ENCODE data around the gene ATL1.
"Not testable (repeated sequence)": the region's sequence is repeated elsewhere in the genome, so short reads cannot be mapped to it uniquely, and the experiment has no call there.

ATL1 gene

GRCh38 chr14:50532502-50533240, 27.3 kb upstream of the ATL1 start, which contains the start of gene MAP4K5:
TSS of gene MAP4K5 (minus strand) at chr14:50532569. CDS start at chr14:50532049, 520 bp downstream.
- Histone ChIP-seq H3K27me3 (no peaks in the 10 kb centered on the region), H3K9me3 (no peaks in the 10 kb centered on the region), H3K4me1 (peaks cover 0 to 38% (median 19%) of the 10 kb centered on the region in 4 donors), H3K4me3 (peak within 1 kb of the TSS; percentile 85 to 96), H3K27ac (peak within 1 kb of the TSS; percentile 91 to 96), H3K36me3 (no peaks in the 10 kb centered on the region)
- TF ChIP-seq, protein P1, sequence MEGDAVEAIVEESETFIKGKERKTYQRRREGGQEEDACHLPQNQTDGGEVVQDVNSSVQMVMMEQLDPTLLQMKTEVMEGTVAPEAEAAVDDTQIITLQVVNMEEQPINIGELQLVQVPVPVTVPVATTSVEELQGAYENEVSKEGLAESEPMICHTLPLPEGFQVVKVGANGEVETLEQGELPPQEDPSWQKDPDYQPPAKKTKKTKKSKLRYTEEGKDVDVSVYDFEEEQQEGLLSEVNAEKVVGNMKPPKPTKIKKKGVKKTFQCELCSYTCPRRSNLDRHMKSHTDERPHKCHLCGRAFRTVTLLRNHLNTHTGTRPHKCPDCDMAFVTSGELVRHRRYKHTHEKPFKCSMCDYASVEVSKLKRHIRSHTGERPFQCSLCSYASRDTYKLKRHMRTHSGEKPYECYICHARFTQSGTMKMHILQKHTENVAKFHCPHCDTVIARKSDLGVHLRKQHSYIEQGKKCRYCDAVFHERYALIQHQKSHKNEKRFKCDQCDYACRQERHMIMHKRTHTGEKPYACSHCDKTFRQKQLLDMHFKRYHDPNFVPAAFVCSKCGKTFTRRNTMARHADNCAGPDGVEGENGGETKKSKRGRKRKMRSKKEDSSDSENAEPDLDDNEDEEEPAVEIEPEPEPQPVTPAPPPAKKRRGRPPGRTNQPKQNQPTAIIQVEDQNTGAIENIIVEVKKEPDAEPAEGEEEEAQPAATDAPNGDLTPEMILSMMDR (IDR thresholded peaks at IDR 0.05), result peak; percentile 94 to 95
- DNase-seq, result peak; percentile 91 to 94
- intact Hi-C loops (cut with DNase I; ENCODE audit: low total_unique reads), result loop anchor here (2.0 kb wide), 1 partner anchor 220 kb away; the partner anchor contains the start of genes DMAC2L and L2HGDH

- peak overlapping the region in 1 of 2 donors; percentile 85 for H3K4me3 ChIP-seq
- no peaks in the 10 kb centered on the region for H3K9me3 ChIP-seq
- no peaks in the 10 kb centered on the region for H3K36me3 ChIP-seq
- TF ChIP-seq, protein P1 (IDR thresholded peaks at IDR 0.05), result no peak
- no peak overlapping the region for H3K27ac ChIP-seq
- intact Hi-C loops (cut with DNase I; ENCODE audit: low total_unique reads), result loop anchor here (2.0 kb wide), 1 partner anchor 220 kb away; the partner anchor contains the start of genes DMAC2L and L2HGDH
- no peaks in the 10 kb centered on the region for H3K27me3 ChIP-seq
- no peak for DNase-seq
- H3K4me1 ChIP-seq, result peaks cover 0 to 35% (median 19%) of the 10 kb centered on the region in 4 donors
Observed at GRCh38 chr14:50533241-50533705, 26.7 kb upstream of the ATL1 start.

DNA sequence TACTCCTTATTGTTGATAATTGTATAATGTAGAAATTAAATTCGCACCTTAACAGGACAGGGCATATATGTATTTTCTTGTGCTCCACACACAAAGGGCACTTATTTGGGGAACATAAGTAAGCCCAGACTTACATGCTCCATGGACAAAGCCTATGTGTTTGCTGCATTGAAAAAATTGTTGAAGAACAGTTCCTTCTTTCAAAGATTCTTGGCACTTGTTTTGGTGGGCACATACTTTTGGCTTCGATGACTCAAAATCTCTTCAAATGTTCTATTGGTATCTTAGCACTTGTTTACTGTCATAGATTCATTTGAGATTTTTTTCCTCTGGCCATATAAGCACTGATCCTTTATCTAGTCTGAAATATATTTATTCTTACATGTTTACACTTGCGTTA, 26.1 kb upstream of the ATL1 start:
- H3K4me1 ChIP-seq, result peaks cover 0 to 30% (median 16%) of the 10 kb centered on the region in 4 donors
- intact Hi-C loops (cut with DNase I; ENCODE audit: low total_unique reads), result loop anchor here (2.0 kb wide), 1 partner anchor 221 kb away; the partner anchor contains the start of genes DMAC2L and L2HGDH
- no peaks in the 10 kb centered on the region for H3K36me3 ChIP-seq
- TF ChIP-seq, protein P1 (IDR thresholded peaks at IDR 0.05), result no peak
- H3K27ac ChIP-seq, result no peak overlapping the region
- H3K27me3 ChIP-seq, result no peaks in the 10 kb centered on the region
- DNase-seq, result no peak
- H3K9me3 ChIP-seq, result no peaks in the 10 kb centered on the region
- H3K4me3 ChIP-seq, result no peak overlapping the region

- no peak for DNase-seq
- no peaks in the 10 kb centered on the region for H3K9me3 ChIP-seq
- H3K27ac ChIP-seq, result no peak overlapping the region
- intact Hi-C loops (cut with DNase I; ENCODE audit: low total_unique reads), result no loop called here
- H3K27me3 ChIP-seq, result no peaks in the 10 kb centered on the region
- H3K36me3 ChIP-seq, result no peaks in the 10 kb centered on the region
- no peak overlapping the region for H3K4me3 ChIP-seq
- H3K4me1 ChIP-seq, result peaks cover 0 to 24% (median 12%) of the 10 kb centered on the region in 4 donors
- TF ChIP-seq, protein P1 (IDR thresholded peaks at IDR 0.05), result no peak
Observed at GRCh38 chr14:50534416-50534815, 25.5 kb upstream of the ATL1 start.

GRCh38 chr14:50534997-50535396, 24.9 kb upstream of the ATL1 start:
- intact Hi-C loops (cut with DNase I; ENCODE audit: low total_unique reads), result no loop called here

DNA sequence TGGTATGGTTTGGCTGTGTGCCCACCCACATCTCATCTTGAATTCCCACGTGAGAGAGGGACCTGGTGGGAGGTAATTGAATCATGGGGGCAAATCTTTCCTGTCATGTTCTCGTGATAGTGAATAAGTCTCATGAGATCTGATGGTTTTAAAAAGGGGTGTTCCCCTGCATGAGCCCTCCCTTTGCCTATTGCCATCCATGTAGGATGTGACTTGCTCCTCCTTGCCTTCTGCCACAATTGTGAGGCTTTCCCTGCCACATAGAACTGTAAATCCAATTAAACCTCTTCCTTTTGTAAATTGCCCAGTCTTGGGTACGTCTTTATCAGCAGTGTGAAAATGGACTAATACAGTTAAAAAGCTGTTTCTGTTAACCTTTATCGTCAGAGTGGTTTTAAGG, 21.9 kb upstream of the ATL1 start:
- H3K36me3 ChIP-seq; H3K9me3 ChIP-seq; H3K27ac ChIP-seq; H3K27me3 ChIP-seq; intact Hi-C loops (cut with DNase I; ENCODE audit: low total_unique reads); H3K4me1 ChIP-seq; H3K4me3 ChIP-seq; DNase-seq: not testable (repeated sequence)

More at GRCh38 chr14:50534997-50535396, 24.9 kb upstream of the ATL1 start:
- TF ChIP-seq, protein P1 (IDR thresholded peaks at IDR 0.05), result no peak
- Histone ChIP-seq H3K36me3 (no peaks in the 10 kb centered on the region), H3K4me3 (no peak overlapping the region), H3K9me3 (no peaks in the 10 kb centered on the region), H3K4me1 (peaks cover 0 to 18% (median 9%) of the 10 kb centered on the region in 4 donors), H3K27me3 (no peaks in the 10 kb centered on the region), H3K27ac (no peak overlapping the region)
- DNase-seq, result no peak

Data from tibial artery (tissue), 4 donors.